GM19193 (cell line): Measurements from ENCODE around the gene ZNF423.

Experiments
- POLR2A ChIP-seq: IDR thresholded peaks from 4 replicates; pipeline ENCODE4 v1.6.1; 2011; ENCODE audit not compliant: insufficient read depth, insufficient read length; ENCODE audit errors: extremely low read depth

The ZNF423 gene

DNA sequence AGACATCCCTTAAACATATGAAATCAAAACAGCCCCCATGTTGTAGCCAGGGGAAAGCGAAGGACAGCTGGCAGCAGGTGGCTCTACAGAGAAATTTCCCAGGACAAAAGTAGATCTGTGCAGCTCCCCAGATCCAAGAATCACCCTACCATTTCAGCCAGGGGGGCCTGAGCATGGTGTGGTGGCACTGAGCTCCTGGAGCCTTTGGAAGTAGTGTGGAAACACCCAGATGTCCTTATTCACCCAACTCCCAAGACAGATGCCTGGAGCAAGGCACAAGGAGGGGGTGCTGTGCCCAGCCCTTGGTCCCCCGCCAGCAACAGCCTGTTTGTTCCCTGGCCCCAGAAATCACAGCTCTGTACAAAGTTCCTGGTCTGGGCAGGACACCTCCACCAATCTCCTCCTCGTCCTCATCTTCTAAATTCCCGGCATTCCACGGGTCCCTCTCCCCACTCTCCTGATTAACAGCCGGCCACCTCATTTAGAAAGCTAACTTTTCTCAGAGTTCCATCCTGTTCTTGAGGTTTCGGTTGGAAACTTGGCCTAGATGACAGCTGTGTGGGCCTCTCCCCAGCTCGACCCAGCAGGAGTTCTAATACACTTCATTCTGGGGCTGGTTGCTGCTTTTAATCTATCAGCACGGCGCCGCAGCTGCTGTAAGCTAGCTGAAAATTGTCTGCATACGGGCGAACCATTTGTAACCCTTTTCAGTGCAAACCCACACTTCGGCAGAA lies 291.2 kb downstream of the ZNF423 start:
- TF ChIP-seq POLR2A = no peak

DNA sequence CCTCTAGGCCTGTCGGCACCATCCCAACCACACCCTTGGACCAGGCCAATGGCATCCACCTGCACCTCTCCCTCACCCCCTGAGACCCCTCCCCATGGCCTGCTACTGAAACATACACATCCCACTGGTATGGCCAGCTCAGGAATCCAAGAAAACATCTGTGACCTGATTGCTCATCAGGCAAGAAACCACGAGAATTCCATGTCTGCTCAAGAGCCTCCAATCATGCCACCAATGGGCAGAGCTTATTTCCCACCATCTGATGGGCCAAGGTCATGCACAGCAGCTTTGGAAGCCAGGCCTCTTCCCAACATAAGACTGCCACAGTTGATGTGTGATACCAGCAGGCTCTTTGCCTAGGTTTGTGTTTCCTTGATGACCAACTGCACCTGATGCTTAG lies 292.2 kb downstream of the ZNF423 start:
- TF ChIP-seq POLR2A = no peak

DNA sequence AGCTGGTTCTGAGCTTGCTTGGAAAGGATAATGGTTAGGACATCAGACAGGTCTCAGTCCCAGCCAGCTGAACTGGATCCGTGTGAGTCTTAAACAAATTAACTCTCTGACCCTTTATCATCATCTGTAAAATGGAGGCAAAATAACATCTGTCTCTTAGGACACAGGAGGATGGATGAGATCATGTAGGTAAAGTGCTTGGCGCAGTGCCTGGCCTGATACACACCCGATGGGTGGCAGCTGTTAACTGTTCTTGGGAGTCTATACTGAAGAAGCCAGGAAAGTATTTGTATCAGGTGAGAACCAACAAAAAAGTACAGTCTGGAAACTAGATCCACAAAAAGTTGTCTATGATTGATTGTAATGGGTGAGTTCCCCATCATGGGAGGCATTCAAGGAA lies 293.7 kb downstream of the ZNF423 start:
- TF ChIP-seq POLR2A = no peak

DNA sequence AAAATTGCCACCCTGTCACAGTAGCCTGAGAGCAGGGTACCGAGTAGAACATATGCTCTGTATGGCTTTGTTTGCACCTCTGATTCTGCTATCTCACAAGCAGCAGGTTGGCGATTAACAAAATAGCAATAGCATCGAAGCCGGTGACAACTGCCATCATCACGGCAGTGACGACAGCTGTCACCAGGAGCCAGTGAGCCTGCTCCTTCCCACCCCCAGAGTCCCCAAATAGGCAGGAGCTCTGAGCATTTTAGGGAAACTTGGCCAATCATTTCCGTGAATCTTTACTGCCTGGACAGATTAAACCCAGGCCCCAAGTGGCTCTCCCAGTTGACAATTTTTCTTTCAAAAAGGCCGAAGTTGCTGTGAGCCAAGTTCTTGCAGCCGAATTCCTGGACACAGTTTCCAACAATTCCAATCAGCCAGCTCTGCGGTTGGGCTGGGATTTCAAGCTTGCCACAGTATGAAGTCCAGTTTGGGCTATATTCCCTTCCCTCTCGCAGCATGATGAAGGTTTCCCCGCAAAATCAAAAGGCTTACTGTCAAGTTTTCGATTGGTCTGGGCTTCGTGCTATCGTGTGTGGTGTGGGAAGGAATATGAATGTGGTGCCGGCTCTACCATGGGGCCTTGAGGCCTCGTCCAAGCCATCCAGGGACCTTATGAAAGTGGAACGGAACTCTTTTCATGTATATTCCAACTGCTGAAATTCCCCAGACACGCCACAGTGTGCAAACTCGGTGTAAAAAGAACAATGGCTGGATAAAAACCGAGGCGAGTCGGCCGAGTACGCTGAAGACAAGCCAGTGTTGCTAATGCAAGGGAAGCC lies 295.7 kb downstream of the ZNF423 start:
- TF ChIP-seq POLR2A = no peak

DNA sequence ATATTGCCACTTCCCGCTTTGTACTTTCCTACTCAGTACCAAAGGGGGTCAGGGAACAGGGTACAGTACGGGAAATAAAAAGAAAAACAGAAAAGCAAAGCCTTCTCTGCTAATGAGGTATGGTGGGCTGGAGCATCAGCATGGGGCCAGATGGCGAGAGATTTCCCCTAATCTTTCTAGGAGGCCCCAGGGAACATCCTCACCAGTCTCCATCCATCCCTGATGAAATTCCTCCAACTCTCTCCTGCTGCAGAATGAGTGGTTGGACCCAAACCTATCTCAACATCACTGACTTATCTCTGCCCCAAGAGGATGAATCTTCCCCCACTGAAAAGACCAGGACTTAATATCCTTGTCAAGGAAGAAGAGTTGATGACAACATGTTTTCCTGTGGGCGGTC lies 296.7 kb downstream of the ZNF423 start:
- TF ChIP-seq POLR2A = no peak

DNA sequence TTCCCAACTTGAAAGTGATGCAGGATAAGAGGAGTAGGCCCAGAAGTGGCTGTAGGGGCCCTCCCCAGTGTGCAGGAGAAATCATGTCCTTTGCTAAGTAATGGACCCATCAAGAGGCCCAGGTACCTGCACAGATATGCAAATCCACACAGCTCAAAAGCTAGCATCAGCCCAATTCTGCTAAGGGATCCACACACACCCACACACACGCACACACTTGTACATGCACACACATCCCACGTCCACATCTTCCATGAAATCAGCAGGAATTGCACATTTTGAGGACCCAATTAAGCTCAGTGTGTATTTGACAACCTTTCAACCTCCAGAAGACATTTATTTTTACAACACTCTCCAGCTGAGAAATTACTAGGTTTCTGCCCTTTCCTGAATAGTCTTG lies 297.5 kb downstream of the ZNF423 start:
- TF ChIP-seq POLR2A = no peak

DNA sequence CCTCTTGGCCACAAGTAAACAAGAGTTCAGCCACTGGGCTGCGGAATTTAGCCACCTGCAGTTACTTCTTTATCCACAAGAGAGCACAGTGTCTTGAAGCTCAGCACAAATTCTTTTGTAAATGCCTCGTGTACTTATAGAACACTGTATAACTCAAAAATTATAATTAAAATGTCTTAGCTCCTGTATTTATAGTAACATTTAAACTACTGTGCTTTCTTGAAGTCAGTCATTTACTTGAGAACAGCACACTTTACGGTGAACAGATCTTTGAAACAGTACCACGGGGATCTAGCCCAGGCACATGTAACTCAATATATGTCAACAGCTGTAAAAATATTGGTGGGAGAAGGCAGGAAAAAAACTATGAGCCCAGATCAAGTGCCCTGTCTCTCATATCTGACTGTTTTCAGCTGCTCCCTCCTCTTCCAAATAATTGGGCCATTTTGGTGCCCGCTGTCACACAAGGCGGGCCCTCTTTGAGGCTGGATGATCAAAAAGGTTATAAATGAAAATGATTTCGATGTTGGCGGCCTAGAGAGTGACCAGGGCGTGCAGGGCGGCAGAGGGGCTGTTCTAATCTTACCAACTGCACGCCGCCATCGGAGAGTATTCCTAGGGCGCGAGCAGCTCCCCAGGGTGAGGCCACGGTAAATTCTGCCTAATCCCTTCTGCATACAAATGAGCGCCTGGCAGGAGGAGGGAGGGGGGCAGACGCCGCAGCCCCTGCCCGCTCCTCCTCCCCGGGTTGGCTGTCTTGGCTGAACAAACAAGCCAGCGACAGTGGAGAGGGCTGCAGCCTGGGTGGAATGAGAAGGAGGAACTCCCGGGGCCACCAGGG lies 299.1 kb downstream of the ZNF423 start:
- TF ChIP-seq POLR2A = no peak

DNA sequence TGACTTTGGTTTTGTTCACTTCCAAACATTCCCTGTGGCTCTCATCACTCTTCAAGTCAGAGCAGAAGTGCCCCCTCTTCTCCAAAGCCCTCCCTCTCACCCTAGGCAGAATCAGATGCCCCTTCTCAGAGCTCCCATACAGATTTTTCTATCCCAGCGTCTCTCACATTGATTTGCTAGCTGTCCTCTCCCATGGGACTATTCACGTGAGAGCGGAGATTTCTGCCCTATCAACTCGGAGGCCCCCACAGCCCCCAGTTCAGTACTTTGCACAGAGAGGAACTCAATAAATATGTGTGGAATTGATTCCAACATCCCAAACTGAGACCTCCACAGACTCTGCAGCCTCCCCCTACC lies 299.7 kb downstream of the ZNF423 start:
- no peak for TF ChIP-seq POLR2A

DNA sequence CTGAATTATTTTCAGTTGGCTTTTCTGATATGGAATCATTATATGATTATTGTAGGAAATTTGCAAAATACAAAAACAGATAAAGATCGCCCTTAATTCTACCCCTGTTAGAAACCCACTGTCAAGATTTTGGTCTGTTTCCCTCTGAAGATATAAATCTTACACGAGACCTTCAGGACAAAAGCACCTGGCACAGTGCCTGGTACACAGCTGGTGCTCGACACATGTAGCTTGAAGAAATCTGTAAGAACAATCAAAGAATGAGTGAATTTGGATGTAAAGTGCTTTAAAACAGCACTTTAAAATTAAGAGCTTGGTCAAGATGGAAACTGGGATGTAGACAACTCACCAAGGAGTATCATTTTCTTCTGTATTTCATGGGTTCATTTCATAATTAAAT lies 301.2 kb downstream of the ZNF423 start:
- TF ChIP-seq POLR2A = no peak

DNA sequence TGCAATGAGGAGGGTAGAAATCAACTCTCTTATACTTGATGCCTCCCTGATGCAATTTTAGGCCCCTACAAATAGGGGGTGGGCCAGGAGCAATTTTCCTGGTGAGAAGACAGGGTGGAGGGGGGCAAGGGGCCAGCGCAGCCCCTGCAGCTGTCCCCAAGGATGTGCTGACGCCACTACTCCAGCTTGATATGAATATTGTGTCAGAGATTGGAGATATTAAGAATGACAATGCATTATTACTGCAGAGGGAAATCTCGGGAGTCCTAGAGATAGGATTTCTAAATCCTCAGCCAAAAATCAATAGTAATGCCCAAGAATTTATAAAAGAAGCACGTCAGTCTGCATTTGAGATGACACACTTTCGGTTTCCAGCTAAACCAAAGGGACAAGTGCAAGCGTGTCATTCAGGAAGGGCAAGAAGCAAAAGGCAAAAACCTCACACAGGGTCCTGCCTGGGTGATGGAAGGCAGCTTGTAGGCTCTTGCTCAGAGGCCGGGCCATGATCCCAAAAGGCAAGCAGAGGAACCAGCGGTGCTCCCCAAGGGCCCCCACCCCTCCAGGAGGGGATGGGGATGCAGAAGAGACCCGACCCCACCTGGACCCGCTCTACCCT lies 303.5 kb downstream of the ZNF423 start:
- TF ChIP-seq POLR2A = no peak

DNA sequence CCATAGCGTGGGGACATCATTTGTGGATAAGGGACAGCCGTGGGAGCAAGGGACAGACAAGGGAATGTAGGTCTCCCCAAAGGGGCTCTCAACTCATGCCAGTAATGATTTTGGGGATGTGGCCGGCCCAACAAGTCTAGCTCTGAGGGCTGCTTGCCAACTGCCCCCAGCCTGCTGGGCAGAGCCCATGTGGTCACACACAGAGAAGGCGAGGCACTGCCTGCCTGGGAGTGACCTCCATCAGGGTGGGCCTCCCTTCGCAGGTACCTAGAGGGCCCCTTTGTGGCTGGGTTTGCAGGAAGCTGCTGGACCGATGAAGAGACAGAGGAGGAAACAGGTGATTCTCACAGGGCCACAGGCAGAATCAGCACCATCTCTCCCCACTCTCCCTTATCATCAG lies 305.2 kb downstream of the ZNF423 start:
- TF ChIP-seq POLR2A = no peak

DNA sequence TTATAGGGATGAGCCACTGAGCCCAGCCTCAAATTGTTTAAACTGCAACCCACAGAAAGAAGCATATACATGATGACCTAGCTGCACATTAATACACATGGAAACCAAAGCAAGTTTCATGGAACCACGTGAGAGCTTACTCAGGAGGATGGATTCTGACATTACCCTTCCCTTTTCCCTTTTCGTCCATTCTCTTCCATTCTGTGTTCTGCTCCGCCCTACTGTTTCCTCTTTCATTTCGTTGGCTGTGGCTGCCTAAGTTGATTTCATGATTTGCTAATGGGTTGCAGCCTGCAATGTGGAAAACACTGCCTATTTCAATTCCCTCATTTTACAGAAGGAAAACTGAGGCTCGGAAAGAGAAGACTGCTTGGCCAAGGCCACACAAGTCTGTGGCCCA lies 305.8 kb downstream of the ZNF423 start:
- no peak for TF ChIP-seq POLR2A

DNA sequence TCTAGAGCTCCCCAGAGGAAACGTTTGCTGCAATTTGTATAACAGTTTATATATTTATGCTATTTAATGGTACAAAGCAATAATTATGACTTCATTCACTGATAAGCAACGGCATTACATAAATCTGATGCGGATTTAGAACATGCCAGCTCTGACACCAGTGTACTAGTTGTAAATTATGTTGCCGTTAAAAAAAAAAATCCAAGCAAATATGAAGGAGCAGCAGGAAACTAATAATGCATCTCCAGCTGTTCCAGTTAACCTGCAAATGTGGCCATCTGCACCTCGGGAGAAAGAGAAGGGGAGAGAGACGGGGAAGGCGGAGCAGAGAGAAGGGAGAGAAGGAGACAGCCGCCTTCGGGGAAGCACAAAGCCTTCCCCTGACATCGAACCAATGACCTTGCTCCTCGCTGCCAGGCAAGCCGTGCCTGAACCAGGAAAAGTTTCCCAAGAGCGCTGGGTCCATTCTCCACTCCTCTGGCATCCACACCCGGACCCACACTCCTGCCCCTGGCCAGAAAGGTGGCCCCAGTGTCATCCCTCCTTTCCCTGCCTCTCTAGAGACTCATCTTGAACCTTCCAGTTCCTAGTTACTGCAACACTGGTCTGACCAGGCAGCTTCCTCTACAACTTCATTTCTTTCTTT lies 307.5 kb downstream of the ZNF423 start:
- TF ChIP-seq POLR2A = no peak

DNA sequence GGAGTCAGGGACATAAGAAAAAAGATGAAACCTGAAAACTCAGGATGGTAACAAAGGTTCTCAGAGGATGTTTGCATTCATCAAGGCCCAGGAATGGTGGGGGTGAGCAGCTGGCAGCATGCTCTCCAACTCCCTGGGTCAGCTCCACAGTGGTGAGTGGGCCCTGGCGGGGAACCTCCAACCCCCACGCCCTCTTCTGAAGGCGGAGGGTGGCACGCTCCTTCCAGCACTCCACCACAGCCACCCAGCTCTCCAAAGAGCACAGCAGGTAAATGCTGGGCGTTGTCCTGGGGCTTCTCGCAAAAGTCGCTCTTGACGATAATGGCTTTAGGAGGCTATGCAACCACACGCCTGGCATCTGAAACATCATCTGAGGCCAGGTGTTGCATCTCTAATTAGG lies 308.5 kb downstream of the ZNF423 start:
- TF ChIP-seq POLR2A = no peak
